Kidney glomerular epithelial cell (primary cell): ENCODE data around the gene PTAR1.

Source experiments
- DNase-seq: peaks from one replicate; lab custom pipeline; 2025; lab: John Stamatoyannopoulos, UW

Gene PTAR1

GRCh38 chr9:69674716-69675438, 84.9 kb downstream of the PTAR1 start:
- DNase-seq, result no peak

DNA sequence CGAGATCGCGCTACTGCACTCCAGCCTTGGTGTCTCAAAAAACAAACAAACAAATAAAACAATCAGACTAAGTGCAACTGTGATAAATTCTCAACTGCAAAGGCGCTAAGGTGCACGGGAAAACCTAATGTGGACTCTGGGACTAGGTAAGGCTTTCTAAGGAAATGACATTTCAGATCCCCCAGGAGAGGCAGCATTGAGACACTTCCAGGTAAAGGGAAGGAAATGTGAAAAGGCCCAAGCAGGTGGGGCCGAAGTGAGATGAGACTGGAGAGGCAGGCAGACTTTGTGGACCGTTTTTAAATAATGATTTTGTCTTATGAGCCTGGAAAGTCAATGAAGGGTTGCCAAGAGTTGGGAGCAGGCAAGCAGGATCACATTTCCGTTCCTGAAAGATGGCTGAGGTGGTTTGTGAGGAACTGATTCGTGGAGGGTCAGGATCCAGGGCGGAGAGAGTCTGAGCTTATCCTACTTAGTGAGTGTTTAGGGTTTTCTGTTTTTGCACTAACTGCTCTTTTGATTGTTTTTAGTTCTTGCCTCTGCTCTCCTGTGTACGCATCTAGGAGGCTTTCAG, 85.6 kb downstream of the PTAR1 start:
- DNase-seq, result no peak

DNA sequence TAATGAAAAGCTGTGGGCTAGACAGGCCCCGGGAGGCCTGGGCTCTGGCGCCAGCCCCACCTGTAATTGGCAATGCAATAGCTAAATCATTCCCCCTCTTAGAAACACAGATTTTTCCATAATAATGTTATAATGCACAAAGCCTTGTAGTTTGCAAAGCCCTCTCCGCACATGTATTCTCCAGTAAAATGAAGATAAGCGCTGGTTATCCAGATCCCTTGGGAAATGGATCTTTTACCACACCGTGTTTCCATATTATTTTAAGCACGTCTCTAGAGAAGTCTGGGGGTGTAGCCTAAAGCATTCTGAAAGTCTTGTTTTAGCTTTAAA, 86.5 kb downstream of the PTAR1 start:
- DNase-seq, result no peak

GRCh38 chr9:69672596-69673310, 87.1 kb downstream of the PTAR1 start:
- DNase-seq, result peak; percentile 75

DNA sequence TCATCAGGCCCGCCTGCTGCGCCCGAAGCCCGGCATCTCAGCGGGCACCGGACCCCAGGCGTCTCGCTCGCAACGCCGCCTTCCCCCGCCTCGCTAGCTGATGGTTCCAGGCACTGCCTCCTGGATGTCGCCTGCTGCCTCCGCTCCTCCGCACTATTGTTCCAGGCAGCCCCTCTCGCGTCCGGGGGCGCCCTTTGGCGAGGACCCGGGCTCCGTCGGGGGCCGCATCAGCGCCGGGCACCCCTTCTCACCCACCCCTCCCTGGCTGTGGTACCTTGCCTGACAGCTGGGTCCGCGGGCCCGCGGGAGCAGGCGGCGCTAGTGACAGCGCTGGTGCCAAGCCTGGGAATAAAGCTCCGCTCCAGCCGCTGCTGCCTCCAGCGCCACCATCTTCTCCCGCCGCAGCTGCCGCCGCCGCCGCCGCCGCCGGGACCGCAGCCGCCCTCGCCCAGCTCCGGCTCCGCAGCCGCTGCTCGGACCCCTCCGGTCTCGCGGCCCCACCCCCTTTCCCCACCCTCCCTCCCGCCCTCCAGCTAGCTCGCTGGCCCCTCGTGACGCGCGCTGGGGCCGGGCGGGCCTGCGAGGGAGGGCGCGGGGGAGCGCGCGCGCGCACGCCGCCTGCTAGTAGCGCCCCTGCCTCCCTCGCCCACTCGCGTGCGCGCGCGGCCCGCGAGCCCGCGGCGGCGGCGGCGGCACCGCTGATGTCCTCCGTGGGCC, 87.8 kb downstream of the PTAR1 start, which contains the start of gene APBA1:
APBA1 (minus strand) TSS at position 493 of the 717 bp plus-strand sequence.
- no peak for DNase-seq

GRCh38 chr9:69671311-69671878, 88.4 kb downstream of the PTAR1 start:
- no peak for DNase-seq

DNA sequence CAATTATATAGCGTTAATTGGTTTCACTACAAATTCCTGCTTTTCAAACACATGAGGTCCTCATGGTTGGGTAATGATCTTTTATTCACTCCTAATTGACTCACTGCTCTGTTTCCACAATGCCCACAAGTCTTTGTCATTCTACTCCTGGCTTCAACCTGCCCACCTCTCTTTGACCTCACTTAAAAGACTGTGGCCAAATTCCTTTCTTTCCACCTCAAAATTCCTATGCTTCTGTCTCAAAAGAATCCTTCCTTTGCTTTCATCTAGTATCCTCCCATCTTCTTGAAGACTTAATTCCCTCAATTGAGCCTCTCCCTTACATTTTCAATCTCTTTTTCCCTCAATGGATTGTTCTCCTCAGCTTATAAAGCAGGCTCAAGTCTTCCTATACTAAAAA, 92.5 kb downstream of the PTAR1 start:
- peak; percentile 41 for DNase-seq

GRCh38 chr9:69660304-69660703, 99.5 kb downstream of the PTAR1 start:
- no peak for DNase-seq
